Measurements from ENCODE around the gene MCM3. TPM values are rescaled to one million over a fixed set of nuclear protein-coding genes. Genes with fewer than 3 reads are reported as not detected.

Gene MCM3
- total RNA-seq, 1 experiment from 2014 or later = 276 TPM

DNA sequence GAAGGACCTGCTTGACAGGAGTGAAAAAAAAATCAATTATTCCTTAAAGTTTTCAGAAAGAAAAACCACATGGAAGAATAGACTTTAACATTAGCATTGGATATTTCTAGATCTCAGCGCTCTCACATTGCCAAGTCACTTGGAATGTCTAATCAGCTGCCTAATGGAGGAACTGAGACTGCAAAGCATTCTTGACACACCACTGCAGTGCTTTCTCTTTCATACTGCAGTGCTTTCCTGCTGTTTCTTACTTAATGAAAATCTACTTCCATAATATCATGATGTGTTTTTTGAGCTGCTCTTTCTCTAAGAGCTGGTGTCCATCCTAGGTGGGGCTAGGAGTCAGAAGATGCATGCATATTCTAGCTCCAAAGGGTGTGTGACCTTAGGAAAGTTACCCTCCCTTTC, 20.4 kb upstream of the MCM3 start (continued):
- TF ChIP-seq, protein P1, sequence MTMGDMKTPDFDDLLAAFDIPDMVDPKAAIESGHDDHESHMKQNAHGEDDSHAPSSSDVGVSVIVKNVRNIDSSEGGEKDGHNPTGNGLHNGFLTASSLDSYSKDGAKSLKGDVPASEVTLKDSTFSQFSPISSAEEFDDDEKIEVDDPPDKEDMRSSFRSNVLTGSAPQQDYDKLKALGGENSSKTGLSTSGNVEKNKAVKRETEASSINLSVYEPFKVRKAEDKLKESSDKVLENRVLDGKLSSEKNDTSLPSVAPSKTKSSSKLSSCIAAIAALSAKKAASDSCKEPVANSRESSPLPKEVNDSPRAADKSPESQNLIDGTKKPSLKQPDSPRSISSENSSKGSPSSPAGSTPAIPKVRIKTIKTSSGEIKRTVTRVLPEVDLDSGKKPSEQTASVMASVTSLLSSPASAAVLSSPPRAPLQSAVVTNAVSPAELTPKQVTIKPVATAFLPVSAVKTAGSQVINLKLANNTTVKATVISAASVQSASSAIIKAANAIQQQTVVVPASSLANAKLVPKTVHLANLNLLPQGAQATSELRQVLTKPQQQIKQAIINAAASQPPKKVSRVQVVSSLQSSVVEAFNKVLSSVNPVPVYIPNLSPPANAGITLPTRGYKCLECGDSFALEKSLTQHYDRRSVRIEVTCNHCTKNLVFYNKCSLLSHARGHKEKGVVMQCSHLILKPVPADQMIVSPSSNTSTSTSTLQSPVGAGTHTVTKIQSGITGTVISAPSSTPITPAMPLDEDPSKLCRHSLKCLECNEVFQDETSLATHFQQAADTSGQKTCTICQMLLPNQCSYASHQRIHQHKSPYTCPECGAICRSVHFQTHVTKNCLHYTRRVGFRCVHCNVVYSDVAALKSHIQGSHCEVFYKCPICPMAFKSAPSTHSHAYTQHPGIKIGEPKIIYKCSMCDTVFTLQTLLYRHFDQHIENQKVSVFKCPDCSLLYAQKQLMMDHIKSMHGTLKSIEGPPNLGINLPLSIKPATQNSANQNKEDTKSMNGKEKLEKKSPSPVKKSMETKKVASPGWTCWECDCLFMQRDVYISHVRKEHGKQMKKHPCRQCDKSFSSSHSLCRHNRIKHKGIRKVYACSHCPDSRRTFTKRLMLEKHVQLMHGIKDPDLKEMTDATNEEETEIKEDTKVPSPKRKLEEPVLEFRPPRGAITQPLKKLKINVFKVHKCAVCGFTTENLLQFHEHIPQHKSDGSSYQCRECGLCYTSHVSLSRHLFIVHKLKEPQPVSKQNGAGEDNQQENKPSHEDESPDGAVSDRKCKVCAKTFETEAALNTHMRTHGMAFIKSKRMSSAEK (CRISPR knock-in tag; IDR thresholded peaks at IDR 0.05; ENCODE audit: borderline replicate concordance) = no peak
- TF ChIP-seq ZNF219 (CRISPR knock-in tag; IDR thresholded peaks at IDR 0.05; ENCODE audit: borderline replicate concordance) (no peak), ZNF671 (CRISPR knock-in tag; IDR thresholded peaks at IDR 0.05) (no peak), NFATC4 (CRISPR knock-in tag; IDR thresholded peaks at IDR 0.05) (no peak)
- TF ChIP-seq, protein P2, sequence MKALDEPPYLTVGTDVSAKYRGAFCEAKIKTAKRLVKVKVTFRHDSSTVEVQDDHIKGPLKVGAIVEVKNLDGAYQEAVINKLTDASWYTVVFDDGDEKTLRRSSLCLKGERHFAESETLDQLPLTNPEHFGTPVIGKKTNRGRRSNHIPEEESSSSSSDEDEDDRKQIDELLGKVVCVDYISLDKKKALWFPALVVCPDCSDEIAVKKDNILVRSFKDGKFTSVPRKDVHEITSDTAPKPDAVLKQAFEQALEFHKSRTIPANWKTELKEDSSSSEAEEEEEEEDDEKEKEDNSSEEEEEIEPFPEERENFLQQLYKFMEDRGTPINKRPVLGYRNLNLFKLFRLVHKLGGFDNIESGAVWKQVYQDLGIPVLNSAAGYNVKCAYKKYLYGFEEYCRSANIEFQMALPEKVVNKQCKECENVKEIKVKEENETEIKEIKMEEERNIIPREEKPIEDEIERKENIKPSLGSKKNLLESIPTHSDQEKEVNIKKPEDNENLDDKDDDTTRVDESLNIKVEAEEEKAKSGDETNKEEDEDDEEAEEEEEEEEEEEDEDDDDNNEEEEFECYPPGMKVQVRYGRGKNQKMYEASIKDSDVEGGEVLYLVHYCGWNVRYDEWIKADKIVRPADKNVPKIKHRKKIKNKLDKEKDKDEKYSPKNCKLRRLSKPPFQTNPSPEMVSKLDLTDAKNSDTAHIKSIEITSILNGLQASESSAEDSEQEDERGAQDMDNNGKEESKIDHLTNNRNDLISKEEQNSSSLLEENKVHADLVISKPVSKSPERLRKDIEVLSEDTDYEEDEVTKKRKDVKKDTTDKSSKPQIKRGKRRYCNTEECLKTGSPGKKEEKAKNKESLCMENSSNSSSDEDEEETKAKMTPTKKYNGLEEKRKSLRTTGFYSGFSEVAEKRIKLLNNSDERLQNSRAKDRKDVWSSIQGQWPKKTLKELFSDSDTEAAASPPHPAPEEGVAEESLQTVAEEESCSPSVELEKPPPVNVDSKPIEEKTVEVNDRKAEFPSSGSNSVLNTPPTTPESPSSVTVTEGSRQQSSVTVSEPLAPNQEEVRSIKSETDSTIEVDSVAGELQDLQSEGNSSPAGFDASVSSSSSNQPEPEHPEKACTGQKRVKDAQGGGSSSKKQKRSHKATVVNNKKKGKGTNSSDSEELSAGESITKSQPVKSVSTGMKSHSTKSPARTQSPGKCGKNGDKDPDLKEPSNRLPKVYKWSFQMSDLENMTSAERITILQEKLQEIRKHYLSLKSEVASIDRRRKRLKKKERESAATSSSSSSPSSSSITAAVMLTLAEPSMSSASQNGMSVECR (CRISPR knock-in tag; IDR thresholded peaks at IDR 0.05; ENCODE audit: borderline replicate concordance) = no peak
- TF ChIP-seq, protein P3, sequence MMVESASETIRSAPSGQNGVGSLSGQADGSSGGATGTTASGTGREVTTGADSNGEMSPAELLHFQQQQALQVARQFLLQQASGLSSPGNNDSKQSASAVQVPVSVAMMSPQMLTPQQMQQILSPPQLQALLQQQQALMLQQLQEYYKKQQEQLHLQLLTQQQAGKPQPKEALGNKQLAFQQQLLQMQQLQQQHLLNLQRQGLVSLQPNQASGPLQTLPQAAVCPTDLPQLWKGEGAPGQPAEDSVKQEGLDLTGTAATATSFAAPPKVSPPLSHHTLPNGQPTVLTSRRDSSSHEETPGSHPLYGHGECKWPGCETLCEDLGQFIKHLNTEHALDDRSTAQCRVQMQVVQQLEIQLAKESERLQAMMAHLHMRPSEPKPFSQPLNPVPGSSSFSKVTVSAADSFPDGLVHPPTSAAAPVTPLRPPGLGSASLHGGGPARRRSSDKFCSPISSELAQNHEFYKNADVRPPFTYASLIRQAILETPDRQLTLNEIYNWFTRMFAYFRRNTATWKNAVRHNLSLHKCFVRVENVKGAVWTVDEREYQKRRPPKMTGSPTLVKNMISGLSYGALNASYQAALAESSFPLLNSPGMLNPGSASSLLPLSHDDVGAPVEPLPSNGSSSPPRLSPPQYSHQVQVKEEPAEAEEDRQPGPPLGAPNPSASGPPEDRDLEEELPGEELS (CRISPR knock-in tag; IDR thresholded peaks at IDR 0.05) = no peak
- TF ChIP-seq, protein P4, sequence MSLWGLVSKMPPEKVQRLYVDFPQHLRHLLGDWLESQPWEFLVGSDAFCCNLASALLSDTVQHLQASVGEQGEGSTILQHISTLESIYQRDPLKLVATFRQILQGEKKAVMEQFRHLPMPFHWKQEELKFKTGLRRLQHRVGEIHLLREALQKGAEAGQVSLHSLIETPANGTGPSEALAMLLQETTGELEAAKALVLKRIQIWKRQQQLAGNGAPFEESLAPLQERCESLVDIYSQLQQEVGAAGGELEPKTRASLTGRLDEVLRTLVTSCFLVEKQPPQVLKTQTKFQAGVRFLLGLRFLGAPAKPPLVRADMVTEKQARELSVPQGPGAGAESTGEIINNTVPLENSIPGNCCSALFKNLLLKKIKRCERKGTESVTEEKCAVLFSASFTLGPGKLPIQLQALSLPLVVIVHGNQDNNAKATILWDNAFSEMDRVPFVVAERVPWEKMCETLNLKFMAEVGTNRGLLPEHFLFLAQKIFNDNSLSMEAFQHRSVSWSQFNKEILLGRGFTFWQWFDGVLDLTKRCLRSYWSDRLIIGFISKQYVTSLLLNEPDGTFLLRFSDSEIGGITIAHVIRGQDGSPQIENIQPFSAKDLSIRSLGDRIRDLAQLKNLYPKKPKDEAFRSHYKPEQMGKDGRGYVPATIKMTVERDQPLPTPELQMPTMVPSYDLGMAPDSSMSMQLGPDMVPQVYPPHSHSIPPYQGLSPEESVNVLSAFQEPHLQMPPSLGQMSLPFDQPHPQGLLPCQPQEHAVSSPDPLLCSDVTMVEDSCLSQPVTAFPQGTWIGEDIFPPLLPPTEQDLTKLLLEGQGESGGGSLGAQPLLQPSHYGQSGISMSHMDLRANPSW (CRISPR knock-in tag; conservative IDR thresholded peaks at IDR 0.05; ENCODE audit: low read depth) = no peak

DNA sequence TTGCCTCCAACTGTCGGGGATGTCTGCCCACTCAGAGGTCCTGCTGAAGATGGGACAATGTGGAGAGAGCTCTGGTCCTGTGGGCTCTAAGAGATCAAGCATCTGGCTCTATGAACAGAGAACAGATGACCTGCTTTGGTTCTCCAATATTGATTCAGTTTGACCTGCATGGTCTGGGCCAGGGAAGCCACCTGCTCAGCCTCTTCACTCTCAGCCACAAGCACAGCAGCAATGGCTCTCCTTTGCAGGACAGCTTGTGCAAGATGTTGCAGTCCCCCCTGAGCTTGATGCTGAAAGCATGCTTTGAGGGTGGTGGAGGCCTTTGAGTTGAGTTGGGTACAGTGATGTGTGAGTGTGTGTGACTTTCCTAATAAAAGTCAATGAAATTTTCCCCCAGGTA, 18.6 kb upstream of the MCM3 start:
- H3K4me3 Mint-ChIP-seq = no peak overlapping the region
- H3K27me3 Mint-ChIP-seq (ENCODE audit: low read depth) = no peaks in the 10 kb centered on the region; the same call in 1 of the 2 replicates
- peaks cover 12% of the 10 kb centered on the region for H3K4me1 Mint-ChIP-seq
- H3K27ac Mint-ChIP-seq = peak overlapping the region; percentile 11; the same call in 1 of the 2 replicates
- peaks cover 17% of the 10 kb centered on the region for H3K9me3 Mint-ChIP-seq
- DNase-seq (ENCODE audit: low spot score) (no peak), ATAC-seq (no peak)
- 0 out of 2 replicates have a peak, but pooled peaks have one; percentile 31 for TF ChIP-seq GABPB1 (CRISPR knock-in tag; IDR thresholded peaks at IDR 0.05)
- TF ChIP-seq ESRRA (CRISPR knock-in tag; IDR thresholded peaks at IDR 0.05; ENCODE audit: borderline replicate concordance) = no peak
- CTCF ChIA-PET = no interaction called here
- POLR2A ChIA-PET = no interaction called here
- H3K36me3 Mint-ChIP-seq = no peaks in the 10 kb centered on the region

DNA sequence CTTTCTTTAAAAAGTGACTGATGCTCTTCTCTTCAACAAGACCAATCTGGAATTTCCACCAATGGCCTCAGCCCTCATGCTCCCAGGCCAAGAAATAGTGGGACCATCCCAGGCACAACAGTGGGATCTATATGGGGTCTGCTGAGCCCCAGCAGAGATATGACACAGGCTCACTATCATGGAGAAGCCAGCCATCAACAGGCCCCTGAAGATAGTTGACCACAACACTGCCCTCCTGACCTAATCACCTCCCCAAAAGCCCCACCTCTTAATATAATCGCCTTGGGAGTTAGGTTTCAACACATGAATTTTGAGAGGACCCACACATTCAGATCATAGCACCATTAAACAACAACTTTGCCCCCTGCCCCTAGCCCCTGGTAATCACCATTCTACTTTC, 16.8 kb upstream of the MCM3 start:
- Mint-ChIP-seq H3K4me1 (no peaks in the 10 kb centered on the region; the same call in 1 of the 2 replicates), H3K9me3 (peaks cover 28% of the 10 kb centered on the region), H3K4me3 (no peak overlapping the region), H3K36me3 (peaks cover 5% of the 10 kb centered on the region), H3K27ac (no peak overlapping the region), H3K27me3 (ENCODE audit: low read depth) (no peaks in the 10 kb centered on the region; the same call in 1 of the 2 replicates)
- ChIA-PET POLR2A (no interaction called here), CTCF (no interaction called here)
- no peak for DNase-seq (ENCODE audit: low spot score)
- no peak for ATAC-seq
- no peak for TF ChIP-seq TEAD1 (CRISPR knock-in tag; IDR thresholded peaks at IDR 0.05)
- no peak for TF ChIP-seq ZBTB21 (CRISPR knock-in tag; IDR thresholded peaks at IDR 0.05; ENCODE audit: borderline replicate concordance)
- TF ChIP-seq CREB1 (CRISPR knock-in tag; IDR thresholded peaks at IDR 0.05) = no peak
- TF ChIP-seq, protein P5, sequence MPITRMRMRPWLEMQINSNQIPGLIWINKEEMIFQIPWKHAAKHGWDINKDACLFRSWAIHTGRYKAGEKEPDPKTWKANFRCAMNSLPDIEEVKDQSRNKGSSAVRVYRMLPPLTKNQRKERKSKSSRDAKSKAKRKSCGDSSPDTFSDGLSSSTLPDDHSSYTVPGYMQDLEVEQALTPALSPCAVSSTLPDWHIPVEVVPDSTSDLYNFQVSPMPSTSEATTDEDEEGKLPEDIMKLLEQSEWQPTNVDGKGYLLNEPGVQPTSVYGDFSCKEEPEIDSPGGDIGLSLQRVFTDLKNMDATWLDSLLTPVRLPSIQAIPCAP (CRISPR knock-in tag; IDR thresholded peaks at IDR 0.05) = no peak
- no peak for TF ChIP-seq NFE2L1 (CRISPR knock-in tag; IDR thresholded peaks at IDR 0.05)
- TF ChIP-seq SMAD3 (CRISPR knock-in tag; IDR thresholded peaks at IDR 0.05; ENCODE audit: borderline replicate concordance) = no peak
- TF ChIP-seq, protein P6, sequence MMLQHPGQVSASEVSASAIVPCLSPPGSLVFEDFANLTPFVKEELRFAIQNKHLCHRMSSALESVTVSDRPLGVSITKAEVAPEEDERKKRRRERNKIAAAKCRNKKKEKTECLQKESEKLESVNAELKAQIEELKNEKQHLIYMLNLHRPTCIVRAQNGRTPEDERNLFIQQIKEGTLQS (CRISPR knock-in tag; conservative IDR thresholded peaks at IDR 0.05) = no peak

Data from WTC11 (cell line).